Ishikawa (cell line): ENCODE measurements around the gene MAGI1.

Experiments
- EP300 ChIP-seq: IDR thresholded peaks from 2 replicates; pipeline ENCODE4 v1.6.1; 2012; ENCODE audit warnings: borderline replicate concordance
- FOXM1 ChIP-seq: IDR thresholded peaks from 2 replicates; pipeline ENCODE4 v1.6.1; 2012; ENCODE audit warnings: low read depth, borderline replicate concordance
- NFIC ChIP-seq: IDR thresholded peaks from 2 replicates; pipeline ENCODE4 v1.6.1; 2012
- RAD21 ChIP-seq: IDR thresholded peaks from 2 replicates; pipeline ENCODE4 v1.6.1; 2012; ENCODE audit warnings: low read depth

DNA sequence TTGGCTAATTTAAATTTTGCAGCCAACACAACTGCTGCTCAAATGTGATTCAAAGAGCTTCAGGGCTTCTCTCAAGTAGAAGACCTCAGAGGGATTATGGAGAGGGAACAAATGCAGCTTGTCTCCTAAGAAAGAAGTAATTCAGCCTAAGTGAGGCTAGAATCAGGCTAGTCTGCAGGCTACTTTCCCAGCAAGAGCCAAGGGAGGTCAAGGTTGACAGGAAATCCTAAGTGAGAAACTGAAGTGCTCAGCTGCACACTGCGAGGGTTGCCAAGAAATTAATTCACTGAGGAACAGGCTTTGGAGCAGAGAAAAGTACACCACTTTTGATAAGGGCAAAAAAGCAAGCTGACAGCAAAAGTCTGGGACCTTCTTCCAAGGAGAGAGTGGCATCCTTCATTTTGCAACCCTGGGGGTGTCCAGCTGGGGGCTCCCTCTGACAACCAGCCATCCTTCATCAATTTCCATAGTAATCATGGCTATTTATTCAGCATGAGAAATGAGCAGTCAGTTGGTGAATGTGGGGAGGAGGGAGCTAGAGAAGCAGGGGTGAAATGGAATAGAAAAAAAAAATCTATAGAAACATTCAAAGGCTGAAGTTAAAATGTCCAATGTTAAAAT is 704.6 kb downstream of the MAGI1 start:
- no peak for TF ChIP-seq NFIC
- no peak for TF ChIP-seq FOXM1
- TF ChIP-seq EP300 = no peak
- TF ChIP-seq RAD21 = peak; percentile 26
